Endodermal cell (in vitro differentiated cells): ENCODE data around the gene POR. TPM values are rescaled to one million over a fixed set of nuclear protein-coding genes. Genes with fewer than 3 reads are reported as not detected.

Experiments used
- DNase-seq: peaks from one replicate; pipeline ENCODE4 v3.0.0-alpha.2; 2017
- H3K27ac ChIP-seq: 2 replicates; pipeline ENCODE4 v1.5.1; 2013; ENCODE audit warnings: mild to moderate bottlenecking, low read depth, low read length, moderate library complexity
- H3K27me3 ChIP-seq: 2 replicates; pipeline ENCODE4 v1.6.1; 2013; ENCODE audit warnings: mild to moderate bottlenecking, low read length, moderate library complexity; ENCODE audit not compliant: insufficient read depth, control insufficient read depth, poor library complexity, severe bottlenecking
- H3K36me3 ChIP-seq: 2 replicates; pipeline ENCODE4 v1.7.0; 2013; ENCODE audit warnings: mild to moderate bottlenecking, low read length, moderate library complexity; ENCODE audit not compliant: control insufficient read depth, insufficient read depth
- H3K4me1 ChIP-seq: one replicate; pipeline ENCODE4 v1.7.0; 2013; ENCODE audit warnings: low read length; ENCODE audit not compliant: control insufficient read depth, insufficient read depth
- H3K4me3 ChIP-seq: 2 replicates; pipeline ENCODE4 v1.5.1; 2013; ENCODE audit warnings: mild to moderate bottlenecking, low read length, moderate library complexity
- H3K9ac ChIP-seq: 2 replicates; pipeline ENCODE4 v1.6.1; 2013; ENCODE audit warnings: mild to moderate bottlenecking, low read length, moderate library complexity; ENCODE audit not compliant: poor library complexity, severe bottlenecking; ENCODE audit errors: extremely low read depth
- H3K9me3 ChIP-seq: 2 replicates; pipeline ENCODE4 v1.6.1; 2013; ENCODE audit warnings: mild to moderate bottlenecking, low read length, moderate library complexity; ENCODE audit not compliant: control insufficient read depth
- H3K27ac Mint-ChIP-seq: 2 replicates; pipeline ENCODE4 v1.8.0; 2020; ENCODE audit warnings: mixed read lengths
- H3K27me3 Mint-ChIP-seq: 2 replicates; pipeline ENCODE4 v1.8.0; 2021; ENCODE audit warnings: mild to moderate bottlenecking, mixed read lengths; ENCODE audit not compliant: insufficient read depth
- H3K36me3 Mint-ChIP-seq: 2 replicates; pipeline ENCODE4 v1.8.0; 2020; ENCODE audit warnings: low read depth, mixed read lengths
- H3K4me1 Mint-ChIP-seq: 2 replicates; pipeline ENCODE4 v1.8.0; 2020; ENCODE audit warnings: mixed read lengths
- H3K4me3 Mint-ChIP-seq: 2 replicates; pipeline ENCODE4 v1.8.0; 2020; ENCODE audit warnings: mild to moderate bottlenecking, moderate library complexity, mixed read lengths
- H3K9me3 Mint-ChIP-seq: 2 replicates; pipeline ENCODE4 v1.8.0; 2020; ENCODE audit warnings: mild to moderate bottlenecking, mixed read lengths
- WGBS, 2 experiments: methylation state at CpG; one replicate each; pipeline versions ENCODE4 v1.1.5 to v1.1.7; 2013; ENCODE audit warnings: missing lambda C conversion rate in 2 of 2, mixed read lengths in 1 of 2; ENCODE audit not compliant: insufficient coverage in 1 of 2, insufficient read length in 1 of 2; 5-methylcytosine and 5-hydroxymethylcytosine counted together
- total RNA-seq, 2 donors: library from RNA; stranded (reverse); fragmentation: NEBNext Ultra II Directional in 1 of 2; extraction: Animal tissue kit (Norgen Biotek cat#: 25700) in 1 of 2; gene quantifications; 2 replicates in 1 of 2; 3 replicates in 1 of 2; pipeline ENCODE4 v1.2.1, GENCODE V29; 2021
- TF ChIP-seq, protein P1 (sequence below): fragments of 200-600 bp; sonication (generic); conservative IDR thresholded peaks from 2 replicates; pipeline ENCODE4 v1.5.0; 2021; ENCODE audit warnings: antibody characterized with exemption, mild to moderate bottlenecking

The POR gene
- total RNA-seq, 2 donors from 2014 or later, result 85.2 to 92.9 TPM

DNA sequence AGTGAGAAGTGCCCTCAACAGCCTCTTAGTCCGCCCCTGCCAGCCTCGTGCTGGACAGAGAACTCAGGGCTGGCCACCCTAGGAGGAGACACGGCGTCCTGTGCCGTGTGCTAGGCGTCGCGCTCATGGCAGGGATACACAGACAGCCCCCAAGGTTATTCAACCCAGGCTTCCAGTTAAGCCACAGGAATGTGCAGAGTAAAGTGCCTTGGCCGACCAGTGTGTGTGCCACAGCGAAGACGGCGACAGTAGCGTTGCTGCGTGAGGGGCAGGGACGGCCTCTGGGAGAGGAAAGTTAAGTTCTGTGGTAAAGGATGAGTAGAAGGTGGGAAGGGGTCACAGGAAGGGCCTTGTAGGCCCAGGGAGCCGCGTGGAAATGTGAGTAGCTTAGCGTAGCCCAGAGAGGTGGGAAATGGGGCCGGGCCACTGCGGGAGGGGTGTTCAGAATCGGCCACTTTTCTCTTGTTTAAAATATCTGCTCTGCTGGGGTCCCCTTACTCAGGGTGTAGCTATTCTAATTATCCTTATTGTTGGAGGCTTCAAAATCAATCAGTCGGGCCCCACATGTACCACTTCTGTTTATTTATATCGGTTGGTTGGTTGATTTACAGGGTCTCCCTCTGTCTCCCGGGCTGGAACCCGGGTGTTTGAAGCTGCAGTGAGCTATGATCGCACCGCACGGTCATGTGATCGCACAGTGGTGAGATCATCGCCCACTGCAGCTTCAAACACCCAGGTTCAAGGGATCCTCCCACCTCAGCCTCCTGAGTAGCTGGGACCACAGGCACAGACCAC lies 54.9 kb downstream of the POR start:
- peaks cover 21% of the 10 kb centered on the region for H3K36me3 ChIP-seq
- no peak overlapping the region for H3K4me3 Mint-ChIP-seq
- TF ChIP-seq, protein P1, sequence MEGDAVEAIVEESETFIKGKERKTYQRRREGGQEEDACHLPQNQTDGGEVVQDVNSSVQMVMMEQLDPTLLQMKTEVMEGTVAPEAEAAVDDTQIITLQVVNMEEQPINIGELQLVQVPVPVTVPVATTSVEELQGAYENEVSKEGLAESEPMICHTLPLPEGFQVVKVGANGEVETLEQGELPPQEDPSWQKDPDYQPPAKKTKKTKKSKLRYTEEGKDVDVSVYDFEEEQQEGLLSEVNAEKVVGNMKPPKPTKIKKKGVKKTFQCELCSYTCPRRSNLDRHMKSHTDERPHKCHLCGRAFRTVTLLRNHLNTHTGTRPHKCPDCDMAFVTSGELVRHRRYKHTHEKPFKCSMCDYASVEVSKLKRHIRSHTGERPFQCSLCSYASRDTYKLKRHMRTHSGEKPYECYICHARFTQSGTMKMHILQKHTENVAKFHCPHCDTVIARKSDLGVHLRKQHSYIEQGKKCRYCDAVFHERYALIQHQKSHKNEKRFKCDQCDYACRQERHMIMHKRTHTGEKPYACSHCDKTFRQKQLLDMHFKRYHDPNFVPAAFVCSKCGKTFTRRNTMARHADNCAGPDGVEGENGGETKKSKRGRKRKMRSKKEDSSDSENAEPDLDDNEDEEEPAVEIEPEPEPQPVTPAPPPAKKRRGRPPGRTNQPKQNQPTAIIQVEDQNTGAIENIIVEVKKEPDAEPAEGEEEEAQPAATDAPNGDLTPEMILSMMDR, result no peak
- no peaks in the 10 kb centered on the region for H3K9me3 Mint-ChIP-seq
- no peak overlapping the region for H3K27ac ChIP-seq
- no peak for DNase-seq
- H3K4me1 Mint-ChIP-seq, result no peaks in the 10 kb centered on the region
- peak overlapping the region; percentile 71 for H3K27ac Mint-ChIP-seq
- H3K36me3 Mint-ChIP-seq, result peaks cover 39% of the 10 kb centered on the region
- H3K27me3 Mint-ChIP-seq, result no peaks in the 10 kb centered on the region
- no peaks in the 10 kb centered on the region for H3K9me3 ChIP-seq
- H3K27me3 ChIP-seq, result no peaks in the 10 kb centered on the region
- H3K9ac ChIP-seq, result no peak overlapping the region
- no peak overlapping the region for H3K4me3 ChIP-seq
- no peaks in the 10 kb centered on the region for H3K4me1 ChIP-seq
- WGBS, 2 experiments, result 93 to 95% methylated on average over 23 to 30 of the region's 30 CpGs

GRCh38 chr7:75971309-75971960 lies 56.5 kb downstream of the POR start:
- TF ChIP-seq, protein P1, result no peak
- H3K4me3 ChIP-seq, result no peak overlapping the region
- Mint-ChIP-seq H3K4me1 (no peaks in the 10 kb centered on the region), H3K27me3 (no peaks in the 10 kb centered on the region), H3K4me3 (no peak overlapping the region), H3K27ac (no peak overlapping the region), H3K9me3 (no peaks in the 10 kb centered on the region), H3K36me3 (peaks cover 41% of the 10 kb centered on the region)
- H3K27me3 ChIP-seq, result no peaks in the 10 kb centered on the region
- H3K9ac ChIP-seq, result no peak overlapping the region
- 95 to 96% methylated on average over 12 to 14 of the region's 14 CpGs for WGBS, 2 experiments
- no peak overlapping the region for H3K27ac ChIP-seq
- H3K4me1 ChIP-seq, result no peaks in the 10 kb centered on the region
- DNase-seq, result no peak
- H3K36me3 ChIP-seq, result peaks cover 23% of the 10 kb centered on the region
- H3K9me3 ChIP-seq, result no peaks in the 10 kb centered on the region

- Histone ChIP-seq H3K27ac (no peak overlapping the region), H3K4me1 (no peaks in the 10 kb centered on the region), H3K27me3 (no peaks in the 10 kb centered on the region), H3K4me3 (no peak overlapping the region), H3K9me3 (no peaks in the 10 kb centered on the region), H3K36me3 (peaks cover 20% of the 10 kb centered on the region), H3K9ac (no peak overlapping the region)
- H3K4me1 Mint-ChIP-seq, result no peaks in the 10 kb centered on the region
- 89 to 91% methylated on average over 11 to 19 of the region's 19 CpGs for WGBS, 2 experiments
- H3K27me3 Mint-ChIP-seq, result no peaks in the 10 kb centered on the region
- peak; percentile 86 for DNase-seq
- no peaks in the 10 kb centered on the region for H3K9me3 Mint-ChIP-seq
- H3K4me3 Mint-ChIP-seq, result no peak overlapping the region
- peak overlapping the region; percentile 69 for H3K27ac Mint-ChIP-seq
- H3K36me3 Mint-ChIP-seq, result peaks cover 41% of the 10 kb centered on the region
- TF ChIP-seq, protein P1, result peak; percentile 67
Observed at GRCh38 chr7:75971961-75972763, 57.2 kb downstream of the POR start.
